ENCODE data around the gene SLC25A41.

Gene SLC25A41

DNA sequence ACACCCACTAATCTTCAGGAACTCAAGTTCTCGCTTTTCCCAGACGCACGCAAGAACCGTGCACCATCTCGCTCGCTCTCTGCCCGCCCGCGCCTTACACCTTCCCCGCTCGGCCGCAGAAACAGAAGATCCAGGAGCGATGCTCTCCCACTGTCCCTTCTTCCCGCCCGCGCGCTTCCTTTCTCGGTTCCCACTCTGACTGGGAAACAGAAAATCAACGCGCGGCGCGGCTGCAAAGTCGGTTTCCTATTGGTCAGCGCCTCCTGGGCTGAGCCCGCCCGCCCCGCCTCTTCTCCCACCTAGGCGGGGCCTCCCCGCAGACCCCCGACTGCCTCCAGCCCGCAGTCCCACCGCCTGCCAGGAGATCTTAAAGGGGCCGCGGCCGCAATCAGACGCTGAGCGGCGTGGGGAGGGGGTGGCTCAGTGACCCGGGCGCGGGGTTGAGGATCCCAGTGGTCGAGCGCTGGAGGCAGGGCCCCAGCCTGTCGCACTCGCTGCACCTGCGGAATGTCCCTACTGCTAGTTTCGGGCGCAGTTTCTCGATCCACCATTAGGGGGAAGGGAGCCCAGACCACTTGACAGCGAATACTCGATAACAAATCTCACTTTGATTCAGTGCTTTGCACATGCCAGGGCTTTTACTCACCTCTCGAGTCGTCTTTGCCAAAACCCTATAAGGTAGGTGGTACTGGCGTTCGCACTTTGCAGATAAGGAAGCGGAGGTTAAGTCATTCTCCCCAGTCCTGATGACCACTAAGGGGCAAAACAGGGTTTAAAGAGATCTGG is 26.7 kb upstream of the SLC25A41 start:
- DNase-seq (ENCODE audit: low read depth), result peak; percentile 91

DNA sequence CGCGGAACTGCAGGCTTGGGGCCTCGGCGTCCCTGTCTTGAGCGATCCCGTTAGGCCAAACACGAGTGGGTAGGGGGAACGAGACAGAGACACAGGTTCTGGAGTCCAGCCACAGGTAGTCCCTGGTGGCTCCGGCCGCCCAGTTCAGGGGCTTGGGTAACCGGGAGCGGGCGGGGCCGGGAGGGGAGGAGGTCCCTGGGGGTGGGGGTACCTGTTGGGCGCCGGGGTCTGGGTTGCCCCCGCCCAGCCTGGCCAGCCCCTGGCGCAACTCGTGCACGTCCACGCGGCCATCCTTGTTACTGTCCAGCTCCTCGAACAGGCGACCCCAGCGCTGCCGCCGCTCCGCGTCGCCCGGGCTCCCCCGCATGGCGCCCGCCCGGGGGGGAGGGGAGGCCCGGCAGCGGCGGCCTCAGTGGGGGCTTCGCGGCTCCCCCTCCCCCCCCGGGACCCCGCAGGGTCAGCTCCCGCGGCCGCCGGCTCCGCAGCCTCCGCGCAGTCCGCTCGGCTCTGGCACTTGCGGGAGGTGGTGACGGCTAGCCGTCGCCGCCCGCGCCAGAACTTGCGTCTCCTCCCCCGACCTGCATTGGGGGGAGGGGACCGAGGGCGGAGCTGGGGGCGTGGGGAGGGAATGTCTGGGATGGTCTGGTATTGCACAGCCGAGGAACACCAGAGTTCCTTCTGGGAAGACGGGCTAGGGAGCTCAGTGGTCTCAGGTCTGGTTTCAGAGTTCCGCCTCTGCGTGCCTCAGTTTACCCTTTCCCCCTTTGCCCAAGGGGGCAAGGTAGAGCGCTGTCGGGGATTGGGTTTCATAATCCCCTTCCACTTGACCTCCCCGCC is 25.9 kb upstream of the SLC25A41 start, which contains the start of gene SLC25A23:
TSS of gene SLC25A23 (minus strand) at position 531 of the 837 bp plus-strand sequence. CDS start at position 367, 164 bp downstream.
- DNase-seq (ENCODE audit: low read depth), result no peak

DNA sequence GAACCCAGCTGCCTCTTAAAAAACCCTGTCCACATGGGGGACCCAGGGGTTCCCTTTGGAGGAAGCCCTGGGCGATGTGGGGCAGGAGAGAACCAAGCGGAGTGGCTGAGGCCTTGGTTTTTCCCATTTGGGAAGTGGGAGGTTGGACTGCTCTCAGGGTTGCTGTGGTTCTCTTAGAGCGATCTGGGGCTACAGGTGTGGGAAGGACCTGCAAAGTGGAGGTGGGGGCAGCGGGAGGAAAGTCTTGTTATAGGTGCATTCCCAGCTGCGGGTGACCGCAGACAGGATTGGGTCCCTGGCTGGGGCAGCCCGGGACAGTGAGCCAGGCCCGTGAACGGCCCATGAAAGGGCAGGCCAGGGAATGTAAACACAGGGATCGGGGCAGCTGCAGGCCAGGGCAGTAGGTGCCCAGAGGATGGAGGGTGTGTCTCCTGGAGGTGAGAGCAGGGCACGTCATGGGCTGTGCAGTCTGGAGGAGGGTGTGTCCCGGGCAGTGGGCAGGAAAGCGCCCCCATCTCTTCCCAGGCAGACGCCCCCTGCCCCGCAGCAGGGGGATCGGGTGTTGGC is 25.2 kb upstream of the SLC25A41 start:
- DNase-seq (ENCODE audit: low read depth), result no peak

DNA sequence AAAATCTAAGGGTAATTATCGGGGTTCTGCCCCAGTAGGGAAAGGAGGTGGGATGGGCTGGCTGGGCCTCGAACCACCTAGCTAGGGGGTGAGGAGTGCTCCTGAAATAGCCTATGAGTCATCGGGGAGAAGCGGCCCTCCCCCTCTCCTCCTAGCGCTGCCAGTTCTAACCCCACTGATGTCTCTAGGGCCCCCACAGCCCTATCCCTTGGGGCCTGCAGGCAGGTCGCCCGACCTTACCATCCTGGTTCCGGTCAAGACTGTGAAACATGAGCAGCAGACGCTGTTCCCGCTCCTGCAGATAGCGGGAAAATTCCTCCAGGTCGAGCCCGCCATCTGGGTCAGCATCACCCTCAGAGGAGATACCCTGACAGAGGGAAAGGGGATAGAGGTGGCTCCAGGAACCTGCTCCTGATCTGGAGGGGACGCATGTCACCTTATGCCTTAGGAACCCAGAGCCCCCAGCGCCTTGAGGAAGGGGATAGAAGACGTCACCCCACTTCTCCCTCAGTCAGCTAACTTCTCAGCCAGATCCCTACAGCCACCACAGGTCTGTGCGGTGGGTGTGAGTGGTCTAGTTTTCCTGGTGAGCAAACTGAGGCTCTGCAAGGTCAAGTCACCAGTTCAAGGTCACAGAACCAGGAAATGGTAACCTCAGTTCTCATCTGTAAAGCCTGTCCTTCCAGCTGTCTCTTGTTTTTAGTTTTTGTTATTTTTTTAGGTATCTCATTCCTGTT is 24.6 kb upstream of the SLC25A41 start:
- no peak for DNase-seq (ENCODE audit: low read depth)

DNA sequence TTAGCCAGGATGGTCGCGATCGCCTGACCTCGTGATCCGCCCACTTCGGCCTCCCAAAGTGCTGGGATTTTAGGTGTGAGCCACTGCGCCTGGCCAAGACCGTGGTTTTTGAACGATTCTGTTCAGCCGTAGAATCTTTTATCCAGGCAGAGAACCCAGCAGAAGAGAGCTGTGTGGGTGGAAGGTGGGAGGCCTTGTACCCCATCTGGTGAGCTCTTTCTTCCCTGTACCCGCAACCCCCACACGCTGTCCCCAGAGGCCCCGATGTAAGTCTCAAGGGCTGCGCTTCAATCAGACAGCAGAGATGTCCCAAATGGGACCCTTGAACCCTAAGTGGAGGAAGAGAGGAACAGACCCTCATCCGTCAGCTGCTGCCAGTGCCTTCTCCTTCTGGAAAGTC is 22.4 kb upstream of the SLC25A41 start:
- no peak for DNase-seq (ENCODE audit: low read depth)

DNA sequence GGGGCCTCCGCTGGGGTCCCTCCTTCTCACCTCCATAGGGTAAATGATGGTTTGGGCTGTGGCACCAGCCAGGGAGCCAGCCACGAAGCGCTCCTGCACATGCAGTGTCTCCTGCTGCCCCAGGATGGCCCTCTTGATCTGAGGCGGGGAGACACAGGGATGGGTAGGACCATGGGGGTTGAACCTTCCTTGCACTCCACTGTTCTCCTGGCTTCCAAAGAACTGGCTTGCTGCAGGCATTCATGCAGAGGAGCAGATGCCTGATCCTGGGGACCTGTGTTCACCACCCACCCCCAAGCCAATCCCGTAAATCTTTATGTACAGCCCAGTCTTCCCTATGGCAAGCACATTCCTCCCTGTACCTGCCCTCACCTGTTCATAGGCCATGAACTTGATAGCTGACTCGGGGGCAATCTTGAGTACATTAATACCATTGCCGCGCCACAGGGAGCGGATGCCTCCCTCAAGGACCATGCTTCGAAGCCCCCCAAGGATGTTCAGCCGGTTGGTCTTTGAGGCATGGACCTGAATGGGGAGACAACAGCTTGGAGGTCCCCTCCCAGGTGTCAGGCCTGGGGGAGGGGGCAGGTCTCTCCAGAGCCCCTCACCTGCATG is 20.5 kb upstream of the SLC25A41 start:
- no peak for DNase-seq (ENCODE audit: low read depth)

DNA sequence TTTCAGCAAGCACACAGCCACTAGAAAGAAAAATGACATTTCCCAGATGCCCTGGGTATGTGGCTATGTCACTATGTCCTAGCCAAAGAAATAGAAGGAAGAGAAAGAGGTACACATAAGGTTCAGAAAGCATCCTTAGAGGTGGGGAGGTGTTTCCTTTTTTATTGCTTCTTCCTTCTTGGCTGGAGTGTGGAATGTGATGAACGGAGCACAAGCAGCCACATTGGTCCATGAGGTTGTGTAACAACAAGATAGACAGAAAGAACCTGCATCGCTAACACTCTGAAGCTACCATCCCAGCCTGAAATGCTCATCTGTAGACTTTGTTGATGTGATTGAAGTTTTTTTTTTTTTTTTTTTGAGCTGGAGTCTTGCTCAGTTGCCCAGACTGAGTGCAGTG is 19.3 kb upstream of the SLC25A41 start:
- DNase-seq (ENCODE audit: low read depth), result no peak

DNA sequence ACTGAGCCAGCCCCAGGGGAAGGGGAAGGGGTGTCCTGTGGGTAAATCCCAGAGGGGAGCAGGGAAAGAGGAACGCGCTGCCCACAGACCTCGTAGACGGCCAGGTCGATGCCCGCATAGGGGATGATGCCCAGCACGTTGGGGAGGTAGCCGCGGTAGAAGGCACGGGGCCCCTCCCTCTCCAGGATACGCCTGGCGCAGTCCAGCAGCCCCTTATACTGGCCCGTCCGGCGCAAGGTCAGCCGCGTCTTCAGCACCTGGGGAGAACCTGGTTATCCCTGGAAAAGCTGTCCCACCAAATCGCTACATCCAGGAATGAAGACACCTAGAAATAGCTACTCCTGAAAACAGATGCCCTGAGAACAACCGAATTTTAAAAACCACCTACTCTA is 18.7 kb upstream of the SLC25A41 start:
- no peak for DNase-seq (ENCODE audit: low read depth)

DNA sequence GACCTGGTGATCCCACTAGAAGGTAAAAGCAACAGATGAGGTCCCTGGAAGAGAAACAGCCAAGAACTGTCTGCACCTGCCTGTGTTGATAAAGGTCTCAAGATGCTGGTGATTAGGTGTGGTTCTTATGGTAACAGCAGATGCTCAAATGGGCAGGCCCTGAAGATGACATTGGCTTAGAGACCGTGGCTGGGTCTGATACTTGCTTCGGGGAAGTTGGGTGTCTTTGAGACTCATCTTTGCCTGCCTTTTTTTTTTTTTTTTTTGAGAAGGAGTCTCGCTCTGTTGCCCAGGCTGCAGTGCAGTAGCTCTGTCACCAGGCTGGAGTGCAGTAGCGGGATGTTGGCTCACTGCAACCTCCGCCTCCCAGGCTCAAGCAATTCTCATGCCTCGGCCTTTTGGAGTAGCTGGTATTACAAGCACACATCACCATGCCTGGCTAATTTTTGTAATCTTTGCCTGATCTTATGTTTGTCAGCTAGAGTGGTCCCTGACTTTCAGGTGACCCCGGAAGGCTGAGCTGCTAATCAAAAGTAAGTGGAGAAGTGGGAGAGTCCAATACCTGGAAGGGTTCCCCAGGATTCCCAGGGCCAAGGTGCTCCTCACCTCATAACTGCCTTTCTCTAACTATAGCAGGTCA is 18.1 kb upstream of the SLC25A41 start:
- no peak for DNase-seq (ENCODE audit: low read depth)

DNA sequence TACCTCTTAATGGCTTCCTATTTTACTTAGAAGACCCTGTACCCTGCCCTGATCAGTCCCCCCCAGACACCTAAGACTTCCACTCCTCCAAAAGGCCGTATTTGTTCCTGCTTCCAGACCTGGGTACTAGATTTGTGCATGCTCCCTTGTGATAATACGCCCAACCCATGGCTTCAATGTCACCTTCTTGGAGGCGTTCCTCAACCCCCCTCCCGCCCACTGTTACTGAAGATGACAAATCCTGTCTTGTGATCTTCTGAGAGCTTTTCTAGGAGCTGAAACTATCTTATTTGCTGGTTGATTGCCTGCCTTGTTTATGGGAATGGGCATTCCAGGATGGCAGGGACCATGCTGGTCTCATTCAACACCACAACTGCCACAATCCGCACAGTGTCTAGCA is 16.6 kb upstream of the SLC25A41 start:
- no peak for DNase-seq (ENCODE audit: low read depth)

DNA sequence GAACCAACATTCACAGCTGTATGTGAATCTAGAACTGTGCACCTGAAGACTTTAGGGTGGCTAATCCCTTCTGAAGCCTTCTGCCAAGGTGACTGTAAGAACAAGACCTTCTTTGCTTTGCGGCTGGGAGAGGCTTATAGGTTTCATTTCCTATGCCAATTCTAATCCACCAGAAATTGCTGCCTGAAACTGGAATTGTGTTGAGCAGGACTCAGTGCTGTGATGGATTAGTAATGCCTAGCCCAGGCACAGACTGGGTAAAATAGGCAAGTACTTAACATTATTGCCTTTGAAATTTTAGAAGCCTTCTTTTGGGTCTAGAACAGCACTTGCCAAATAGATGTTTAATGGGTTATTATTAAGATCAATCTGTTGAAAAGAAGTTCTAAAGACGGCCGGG is 14.5 kb upstream of the SLC25A41 start:
- no peak for DNase-seq (ENCODE audit: low read depth)

DNA sequence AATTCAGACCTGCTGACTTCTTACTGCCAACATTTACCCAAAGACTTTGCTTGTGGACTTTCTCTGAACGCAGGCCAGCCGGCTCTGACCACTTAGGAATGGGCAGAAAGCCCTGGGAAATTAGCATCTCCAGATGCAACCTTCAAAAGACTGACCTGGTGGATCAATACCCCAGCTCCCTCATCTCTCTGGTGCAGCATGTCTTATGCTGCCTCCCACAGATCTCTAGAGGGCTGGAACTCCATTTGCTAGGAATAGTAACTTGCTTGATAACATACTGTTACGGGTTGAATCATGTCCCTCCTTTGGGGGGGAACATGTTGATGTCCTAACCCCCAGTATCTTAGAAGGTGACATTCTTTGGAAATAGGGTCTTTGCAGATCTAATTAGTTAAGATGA is 12.9 kb upstream of the SLC25A41 start:
- DNase-seq (ENCODE audit: low read depth), result no peak

DNA sequence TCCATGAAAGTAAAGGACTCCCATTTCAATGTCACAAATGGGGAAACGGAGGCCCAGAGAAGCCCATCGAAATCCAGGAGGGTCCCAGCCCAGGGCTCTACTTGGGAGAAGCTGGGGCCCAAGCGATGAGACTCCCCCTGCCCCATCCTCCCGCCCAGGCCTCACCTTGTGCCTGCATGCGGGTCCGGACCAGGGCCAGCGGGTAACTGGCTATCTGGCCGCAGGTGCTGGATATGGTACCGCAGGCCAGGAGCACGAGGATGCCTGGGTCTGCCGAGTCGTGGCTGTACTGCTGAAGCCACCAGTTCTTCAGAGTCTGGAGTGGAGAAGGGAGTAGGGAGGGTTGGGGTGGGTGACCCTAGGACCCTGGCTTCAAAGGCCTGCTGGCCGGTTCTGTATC is 10.4 kb upstream of the SLC25A41 start:
- DNase-seq (ENCODE audit: low read depth), result no peak

DNA sequence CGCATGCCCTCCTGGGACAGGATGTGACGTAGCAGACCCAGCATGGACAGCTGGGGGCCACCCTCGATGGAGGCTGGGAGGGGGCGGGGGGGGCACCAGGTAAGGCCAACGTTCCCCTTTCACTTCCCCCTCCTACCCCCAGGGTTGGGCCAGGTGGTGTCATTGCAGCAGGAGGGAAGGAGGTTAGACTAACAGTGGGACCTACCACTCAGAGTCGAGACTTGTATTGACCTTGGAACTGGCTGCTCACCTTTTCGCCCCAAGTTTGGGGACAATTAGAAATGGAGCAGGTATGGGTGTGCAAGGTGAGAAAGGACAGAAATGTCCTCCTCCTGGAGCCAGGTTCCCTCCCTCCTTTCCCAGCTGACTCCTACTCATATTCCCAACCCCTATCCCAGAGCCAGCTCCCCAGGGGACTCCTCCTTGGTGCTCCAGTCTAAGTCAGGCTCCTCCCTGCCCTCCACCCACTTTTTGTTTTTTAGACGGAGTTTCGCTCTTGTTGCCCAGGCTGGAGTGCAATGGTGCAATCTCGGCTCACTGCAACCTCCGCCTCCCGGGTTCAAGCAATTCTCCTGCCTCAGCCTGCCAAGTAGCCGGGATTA is 8.6 kb upstream of the SLC25A41 start:
- no peak for DNase-seq (ENCODE audit: low read depth)

DNA sequence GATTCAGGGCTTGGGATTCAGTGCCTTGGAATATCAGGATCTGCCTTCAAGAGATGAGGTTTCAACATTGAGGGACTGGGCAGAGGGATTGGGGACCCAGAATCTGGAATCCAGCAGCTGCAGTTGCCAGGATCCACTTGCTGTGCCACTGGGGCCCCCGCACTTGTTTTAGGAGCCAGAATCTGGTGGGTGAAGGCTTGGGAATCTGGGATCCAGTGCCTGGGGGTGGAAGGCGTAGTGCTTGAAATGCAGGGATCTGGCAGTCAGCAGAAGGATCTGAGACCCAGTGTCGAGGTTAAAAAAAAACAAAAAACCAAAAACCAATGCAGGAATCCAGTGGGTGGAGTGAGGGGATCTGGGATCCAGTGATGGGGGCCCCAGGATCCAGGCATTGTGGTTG is 7.3 kb upstream of the SLC25A41 start:
- DNase-seq (ENCODE audit: low read depth), result no peak

DNA sequence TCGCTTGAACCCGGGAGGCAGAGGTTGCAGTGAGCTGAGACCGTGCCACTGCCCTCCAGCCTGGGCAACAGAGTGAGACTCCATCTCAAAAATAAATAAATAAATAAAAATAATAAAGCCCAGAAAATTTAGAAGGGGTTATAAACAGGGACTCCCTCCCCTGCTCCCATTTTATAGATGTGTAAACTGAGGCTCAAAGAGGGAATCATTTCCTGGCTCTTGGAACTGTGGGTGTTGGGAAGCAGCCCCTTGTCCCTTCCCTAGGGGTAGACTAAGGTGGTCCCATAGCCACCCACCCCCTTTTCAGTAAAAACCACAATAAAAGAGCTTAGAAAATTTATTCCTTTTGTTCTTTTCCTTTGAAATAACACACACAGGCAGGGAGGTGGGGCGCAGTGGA is 6.2 kb upstream of the SLC25A41 start:
- DNase-seq (ENCODE audit: low read depth), result no peak

DNA sequence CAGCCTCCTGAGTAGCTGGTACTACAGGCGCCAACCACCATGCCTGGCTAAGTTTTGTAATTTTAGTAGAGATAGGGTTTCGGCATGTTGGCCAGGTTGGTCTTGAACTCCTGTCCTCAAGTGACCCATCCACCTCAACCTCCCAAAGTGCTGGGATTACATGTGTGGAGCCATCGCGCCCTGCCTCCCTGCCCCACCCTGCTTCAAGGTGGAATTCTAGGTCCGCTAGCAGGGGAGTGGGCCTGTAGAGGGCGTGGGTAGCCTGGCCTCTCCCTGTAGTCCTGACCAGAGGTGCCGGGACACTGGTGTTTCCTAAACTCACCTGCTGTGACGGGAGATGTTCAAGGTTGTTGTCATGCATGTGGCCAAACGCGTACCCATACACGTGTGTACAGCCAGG is 398 bp downstream of the SLC25A41 start:
- DNase-seq (ENCODE audit: low read depth), result no peak

DNA sequence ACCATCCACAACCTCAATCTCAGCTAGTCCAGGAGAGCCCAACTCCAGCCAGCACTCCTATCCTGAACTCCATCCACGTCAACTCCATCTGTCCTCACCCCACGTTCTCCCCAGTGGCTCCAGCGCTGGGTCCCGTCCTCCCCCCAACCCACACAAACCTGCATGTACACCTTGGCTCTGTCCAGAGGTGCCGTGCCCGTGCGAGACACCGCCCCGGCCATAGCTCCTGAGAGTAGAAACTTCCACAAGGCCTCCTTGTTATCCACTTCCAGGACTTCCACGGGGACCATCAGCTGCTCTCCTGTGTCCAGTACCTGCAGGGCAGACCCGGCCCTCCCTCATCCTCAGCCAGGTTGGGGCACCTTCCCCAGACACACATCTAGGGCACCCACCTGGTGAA is 1.7 kb downstream of the SLC25A41 start:
- no peak for DNase-seq (ENCODE audit: low read depth)

DNA sequence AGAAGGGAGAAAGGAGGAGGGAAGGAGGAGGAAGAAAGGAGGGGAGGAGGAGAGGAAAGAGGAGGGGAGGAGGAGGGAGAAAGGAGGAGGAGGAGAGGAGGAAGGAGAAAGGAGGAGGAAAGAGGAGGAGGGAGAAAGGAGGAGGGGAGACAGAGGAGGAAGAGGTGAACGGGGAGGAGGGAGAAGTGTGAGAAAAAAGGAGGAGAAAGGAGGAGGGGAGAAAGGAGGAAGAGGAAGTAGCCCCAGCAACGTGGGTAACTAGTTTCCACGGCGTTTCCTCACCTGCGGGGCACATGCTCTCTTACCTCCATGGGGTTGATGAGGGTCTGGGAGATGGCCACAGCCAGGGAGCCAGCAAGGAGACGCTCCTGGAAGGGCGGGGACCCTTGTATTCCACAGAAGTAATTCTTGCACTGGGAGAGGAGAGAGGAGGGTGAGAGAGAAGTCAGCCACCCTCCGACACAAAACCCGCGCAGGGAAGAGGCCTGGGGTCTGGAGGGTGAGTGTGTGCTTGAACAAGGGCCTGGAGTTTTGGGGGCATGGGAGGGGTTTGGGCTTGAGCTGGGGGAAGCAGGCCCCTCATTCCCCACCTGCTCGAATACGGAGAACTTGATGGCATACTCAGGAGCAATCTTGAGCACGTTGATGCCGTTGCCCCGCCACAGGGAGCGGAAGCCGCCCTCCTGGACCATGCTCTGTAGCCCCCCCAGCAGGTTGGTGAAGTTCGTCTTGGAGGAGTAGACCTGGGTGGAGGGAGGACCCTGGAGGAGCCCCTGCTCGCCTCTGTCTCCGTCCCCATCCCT is 3.9 kb downstream of the SLC25A41 start:
- DNase-seq (ENCODE audit: low read depth), result no peak

Measured in stimulated activated CD8-positive, alpha-beta memory T cell treated with anti-CD3 and anti-CD28 coated beads, Interleukin-7, amount 100 ng/mL, for 24 hours (primary cell).